HepG2 (cell line): ENCODE measurements around the gene OAF. TPM values are rescaled to one million over a fixed set of nuclear protein-coding genes. Genes with fewer than 3 reads are reported as not detected.

Experiments used
- ATF1 ChIP-seq: IDR thresholded peaks from 2 replicates; pipeline ENCODE4 v1.6.1; 2016; ENCODE audit warnings: mild to moderate bottlenecking, control low read depth
- ATF3 ChIP-seq: sonication (generic); formaldehyde crosslinking; IDR thresholded peaks from 2 replicates; pipeline ENCODE4 v1.4.0; 2020; ENCODE audit warnings: missing genetic modification reagents
- ATRX ChIP-seq: sonication (generic); formaldehyde crosslinking; IDR thresholded peaks from 2 replicates; pipeline ENCODE4 v1.4.0; 2020; ENCODE audit warnings: missing genetic modification reagents, borderline replicate concordance
- CENPT ChIP-seq: sonication (generic); formaldehyde crosslinking; IDR thresholded peaks from 2 replicates; pipeline ENCODE4 v1.8.0; 2022; ENCODE audit warnings: low read depth, mild to moderate bottlenecking, moderate library complexity, missing genetic modification reagents
- FLYWCH1 ChIP-seq: sonication (generic); formaldehyde crosslinking; IDR thresholded peaks from 2 replicates; pipeline ENCODE4 v1.8.1; 2023; ENCODE audit warnings: mild to moderate bottlenecking, missing genetic modification reagents
- GATA4 ChIP-seq: sonication (generic); IDR thresholded peaks from 2 replicates; pipeline ENCODE4 v1.6.1; 2016; ENCODE audit warnings: antibody characterized with exemption, low read depth, borderline replicate concordance
- GATAD1 ChIP-seq: IDR thresholded peaks from 2 replicates; pipeline ENCODE4 v1.6.1; 2016; ENCODE audit warnings: missing genetic modification reagents, missing compliant biosample characterization
- ISX ChIP-seq: sonication (generic); formaldehyde crosslinking; conservative IDR thresholded peaks from 2 replicates; pipeline ENCODE4 v1.5.0; 2020; ENCODE audit warnings: missing genetic modification reagents
- JUND ChIP-seq: sonication (generic); formaldehyde crosslinking; IDR thresholded peaks from 2 replicates; pipeline ENCODE4 v1.8.0; 2022; ENCODE audit warnings: mild to moderate bottlenecking, missing genetic modification reagents
- KMT2B ChIP-seq: IDR thresholded peaks from 2 replicates; pipeline ENCODE4 v1.6.1; 2016; ENCODE audit warnings: missing genetic modification reagents, missing compliant biosample characterization
- MEF2D ChIP-seq: sonication (generic); formaldehyde crosslinking; IDR thresholded peaks from 2 replicates; pipeline ENCODE4 v1.5.1; 2020; ENCODE audit warnings: mild to moderate bottlenecking, missing genetic modification reagents
- PAF1 ChIP-seq: IDR thresholded peaks from 2 replicates; pipeline ENCODE4 v1.6.1; 2016; ENCODE audit warnings: missing genetic modification reagents, missing compliant biosample characterization
- PRDM10 ChIP-seq: sonication (generic); formaldehyde crosslinking; IDR thresholded peaks from 2 replicates; pipeline ENCODE4 v1.4.0; 2020; ENCODE audit warnings: low read depth, missing genetic modification reagents
- RFX3 ChIP-seq: IDR thresholded peaks from 2 replicates; pipeline ENCODE4 v1.6.1; 2016; ENCODE audit warnings: missing biosample characterization, missing genetic modification reagents
- SNAPC2 ChIP-seq: sonication (generic); formaldehyde crosslinking; IDR thresholded peaks from 2 replicates; pipeline ENCODE4 v1.8.1; 2022; ENCODE audit warnings: mild to moderate bottlenecking, missing genetic modification reagents
- TBP ChIP-seq: sonication (generic); formaldehyde crosslinking; IDR thresholded peaks from 2 replicates; pipeline ENCODE4 v1.5.0; 2020; ENCODE audit warnings: missing genetic modification reagents
- TERF1 ChIP-seq: sonication (generic); formaldehyde crosslinking; IDR thresholded peaks from 2 replicates; pipeline ENCODE4 v1.8.0; 2022; ENCODE audit warnings: mild to moderate bottlenecking, missing genetic modification reagents, moderate library complexity
- TFAP4 ChIP-seq: sonication (generic); IDR thresholded peaks from 2 replicates; pipeline ENCODE4 v1.6.1; 2016; ENCODE audit warnings: low read depth, borderline replicate concordance
- ZBTB14 ChIP-seq: sonication (generic); formaldehyde crosslinking; IDR thresholded peaks from 2 replicates; pipeline ENCODE4 v1.4.0; 2020; ENCODE audit warnings: missing genetic modification reagents
- ZFYVE20 ChIP-seq: sonication (generic); formaldehyde crosslinking; IDR thresholded peaks from 2 replicates; pipeline ENCODE4 v1.8.0; 2023; ENCODE audit warnings: low read depth, mild to moderate bottlenecking, moderate library complexity, missing genetic modification reagents, borderline replicate concordance
- ZKSCAN8 ChIP-seq: IDR thresholded peaks from 2 replicates; pipeline ENCODE4 v1.6.1; 2016; ENCODE audit warnings: borderline replicate concordance, missing genetic modification reagents, missing compliant biosample characterization
- polyA plus RNA-seq, 8 experiments: library from polyadenylated mRNA; depleted of rRNA in 3 of 8; stranded (reverse) in 7 of 8; unstranded in 1 of 8; fragments of >200 nt; fragmentation: Illumina TruSeq in 4 of 8; extraction: Trizol in 4 of 8; gene quantifications; 2 replicates each; pipeline versions ENCODE4 v1.2.1 to v1.2.3, GENCODE V29; 2011 to 2016; ENCODE audit warnings: low read depth in 4 of 8, missing spikeins in 1 of 8, mixed read lengths in 1 of 8; ENCODE audit not compliant: insufficient read depth in 1 of 8
- total RNA-seq, 5 experiments: library from RNA; depleted of rRNA; stranded (reverse); fragments of >200 nt; fragmentation: Illumina TruSeq; extraction: Trizol; gene quantifications; 2 replicates each; pipeline ENCODE4 v1.2.3, GENCODE V29; 2016; ENCODE audit warnings: low read depth in 1 of 5

The OAF gene
- total and polyA plus RNA-seq, 2 of the 13 experiments (the other 11 are each of a cell fraction or from before 2014, with no cell fraction given), result 63.7 to 94.6 TPM

- peak; percentile 90 for TF ChIP-seq TFAP4
- TF ChIP-seq ZBTB14 (CRISPR knock-in tag), result no peak
- TF ChIP-seq CENPT (CRISPR knock-in tag), result no peak
- TF ChIP-seq TBP (CRISPR knock-in tag), result no peak
- peak; percentile 39; the same call in 1 of the 2 replicates for TF ChIP-seq JUND (CRISPR knock-in tag)
- no peak for TF ChIP-seq ISX (CRISPR knock-in tag)
- no peak for TF ChIP-seq ZFYVE20
- TF ChIP-seq TERF1, result no peak
- no peak for TF ChIP-seq PAF1 (CRISPR knock-in tag)
- no peak for TF ChIP-seq ATF1
- no peak for TF ChIP-seq SNAPC2 (CRISPR knock-in tag)
- no peak for TF ChIP-seq RFX3 (CRISPR knock-in tag)
- peak; percentile 76 for TF ChIP-seq PRDM10 (CRISPR knock-in tag)
- TF ChIP-seq FLYWCH1 (CRISPR knock-in tag), result no peak
- TF ChIP-seq GATAD1 (CRISPR knock-in tag), result peak; percentile 45; the same call in 1 of the 2 replicates
- 0 out of 2 replicates have a peak, but pooled peaks have one; percentile 30 for TF ChIP-seq KMT2B (CRISPR knock-in tag)
- 0 out of 2 replicates have a peak, but pooled peaks have one; percentile 25 for TF ChIP-seq GATA4
- peak; percentile 73; the same call in 1 of the 2 replicates for TF ChIP-seq MEF2D (CRISPR knock-in tag)
- no peak for TF ChIP-seq ATRX
- no peak for TF ChIP-seq ATF3
- TF ChIP-seq ZKSCAN8 (CRISPR knock-in tag), result peak; percentile 58; the same call in 1 of the 2 replicates
Measured at GRCh38 chr11:120184946-120185705, 25.7 kb upstream of the OAF start (continued).
